OCI-LY1 (cell line): ENCODE data around the gene EWSR1.

Experiments
- H2AFZ ChIP-seq: fragments of 200-600 bp; sonication (generic), shearing (Covaris generic); 2 replicates; pipeline ENCODE4 v1.6.0; 2014; ENCODE audit warnings: antibody characterized with exemption, mild to moderate bottlenecking, low read length
- H3F3A ChIP-seq: fragments of 200-600 bp; sonication (generic), shearing (Covaris generic); 2 replicates; pipeline ENCODE4 v1.6.0; 2014; ENCODE audit warnings: mild to moderate bottlenecking, antibody characterized with exemption, low read length, moderate library complexity; ENCODE audit not compliant: insufficient read depth
- H3K27ac ChIP-seq: fragments of 200-600 bp; sonication (generic); 2 replicates; pipeline ENCODE4 v1.5.1; 2014; ENCODE audit warnings: low read length, mixed run types, mild to moderate bottlenecking, low read depth; ENCODE audit not compliant: poor library complexity, severe bottlenecking
- H3K27me3 ChIP-seq: fragments of 200-600 bp; sonication (generic); 2 replicates; pipeline ENCODE4 v1.6.0; 2014; ENCODE audit warnings: antibody characterized with exemption, mild to moderate bottlenecking, low read length, moderate library complexity; ENCODE audit not compliant: insufficient read depth
- H3K36me3 ChIP-seq: fragments of 200-600 bp; sonication (generic); 2 replicates; pipeline ENCODE4 v1.6.1; 2014; ENCODE audit warnings: mild to moderate bottlenecking, antibody characterized with exemption, low read length, moderate library complexity, mixed read lengths; ENCODE audit not compliant: insufficient read depth
- H3K4me1 ChIP-seq: fragments of 200-600 bp; sonication (generic); 2 replicates; pipeline ENCODE4 v1.5.1; 2014; ENCODE audit warnings: mild to moderate bottlenecking, low read length, moderate library complexity; ENCODE audit not compliant: insufficient read depth, severe bottlenecking
- H3K4me2 ChIP-seq: fragments of 200-600 bp; sonication (generic), shearing (Covaris generic); 2 replicates; pipeline ENCODE4 v1.6.1; 2014; ENCODE audit warnings: low read length
- H3K4me3 ChIP-seq: fragments of 200-600 bp; sonication (generic); 2 replicates; pipeline ENCODE4 v1.5.1; 2014; ENCODE audit warnings: low read length, low read depth, mild to moderate bottlenecking, mixed read lengths; ENCODE audit not compliant: poor library complexity, severe bottlenecking
- H3K79me2 ChIP-seq: fragments of 200-600 bp; shearing (Covaris generic); 2 replicates; pipeline ENCODE4 v1.6.1; 2016; ENCODE audit warnings: mixed run types, low read length, mixed read lengths; ENCODE audit not compliant: insufficient read depth
- H3K9ac ChIP-seq: fragments of 200-600 bp; sonication (generic), shearing (Covaris generic); 2 replicates; pipeline ENCODE4 v1.6.1; 2014; ENCODE audit warnings: mild to moderate bottlenecking, low read length, mixed read lengths
- H3K9me2 ChIP-seq: fragments of 200-600 bp; sonication (generic), shearing (Covaris generic); 2 replicates; pipeline ENCODE4 v1.6.1; 2014; ENCODE audit warnings: low read depth, mild to moderate bottlenecking, low read length, mixed read lengths
- H3K9me3 ChIP-seq: fragments of 200-600 bp; shearing (Covaris generic); 2 replicates; pipeline ENCODE4 v1.6.1; 2014; ENCODE audit warnings: low read length, mixed read lengths
- H4K20me1 ChIP-seq: fragments of 200-600 bp; sonication (generic), shearing (Covaris generic); 2 replicates; pipeline ENCODE4 v1.6.0; 2016; ENCODE audit warnings: mild to moderate bottlenecking, low read length; ENCODE audit not compliant: insufficient read depth
- EZH2 ChIP-seq: fragments of 200-600 bp; sonication (generic), shearing (Covaris generic); IDR thresholded peaks from 2 replicates; pipeline ENCODE4 v1.8.0; 2017; ENCODE audit warnings: borderline replicate concordance, mixed run types, mild to moderate bottlenecking, antibody characterized with exemption, low read length, moderate library complexity, mixed read lengths
- TF ChIP-seq, protein P1 (sequence below): fragments of 200-600 bp; sonication (generic), shearing (Covaris generic); IDR thresholded peaks from 2 replicates; pipeline ENCODE4 v1.5.1; 2017; ENCODE audit warnings: mild to moderate bottlenecking, antibody characterized with exemption, low read length, moderate library complexity, mixed read lengths

EWSR1 gene

DNA sequence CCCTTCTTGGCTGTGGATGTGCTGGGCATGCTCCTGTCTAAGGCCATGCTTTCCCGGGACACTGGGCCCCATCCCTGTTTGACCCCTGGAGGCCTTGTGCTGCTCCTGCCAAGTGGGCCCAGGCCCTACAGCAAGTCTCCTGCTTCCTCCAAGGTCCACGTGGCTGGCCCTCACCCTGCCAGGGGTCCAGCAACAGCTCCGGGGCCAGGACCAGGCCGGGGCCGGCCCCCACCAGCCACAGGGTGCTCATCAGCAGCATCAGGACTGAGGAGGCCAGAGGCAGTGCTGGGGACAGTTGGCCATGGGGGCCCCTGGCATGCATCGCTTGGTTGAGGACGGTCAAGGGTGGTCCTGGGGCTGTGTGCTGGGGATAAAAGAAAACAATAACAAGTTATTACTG, 2.8 kb upstream of the EWSR1 start:
- peaks cover 21% of the 10 kb centered on the region for H3K4me1 ChIP-seq
- no peaks in the 10 kb centered on the region for H3F3A ChIP-seq
- TF ChIP-seq, protein P1, sequence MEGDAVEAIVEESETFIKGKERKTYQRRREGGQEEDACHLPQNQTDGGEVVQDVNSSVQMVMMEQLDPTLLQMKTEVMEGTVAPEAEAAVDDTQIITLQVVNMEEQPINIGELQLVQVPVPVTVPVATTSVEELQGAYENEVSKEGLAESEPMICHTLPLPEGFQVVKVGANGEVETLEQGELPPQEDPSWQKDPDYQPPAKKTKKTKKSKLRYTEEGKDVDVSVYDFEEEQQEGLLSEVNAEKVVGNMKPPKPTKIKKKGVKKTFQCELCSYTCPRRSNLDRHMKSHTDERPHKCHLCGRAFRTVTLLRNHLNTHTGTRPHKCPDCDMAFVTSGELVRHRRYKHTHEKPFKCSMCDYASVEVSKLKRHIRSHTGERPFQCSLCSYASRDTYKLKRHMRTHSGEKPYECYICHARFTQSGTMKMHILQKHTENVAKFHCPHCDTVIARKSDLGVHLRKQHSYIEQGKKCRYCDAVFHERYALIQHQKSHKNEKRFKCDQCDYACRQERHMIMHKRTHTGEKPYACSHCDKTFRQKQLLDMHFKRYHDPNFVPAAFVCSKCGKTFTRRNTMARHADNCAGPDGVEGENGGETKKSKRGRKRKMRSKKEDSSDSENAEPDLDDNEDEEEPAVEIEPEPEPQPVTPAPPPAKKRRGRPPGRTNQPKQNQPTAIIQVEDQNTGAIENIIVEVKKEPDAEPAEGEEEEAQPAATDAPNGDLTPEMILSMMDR: no peak
- no peak for TF ChIP-seq EZH2
- peaks cover 45% of the 10 kb centered on the region for H3K36me3 ChIP-seq
- no peaks in the 10 kb centered on the region for H3K9me2 ChIP-seq
- no peaks in the 10 kb centered on the region for H4K20me1 ChIP-seq
- H3K9ac ChIP-seq: no peak overlapping the region
- no peak overlapping the region for H3K27ac ChIP-seq
- peaks cover 29% of the 10 kb centered on the region for H3K79me2 ChIP-seq
- H2AFZ ChIP-seq: no peak overlapping the region
- no peak overlapping the region for H3K4me2 ChIP-seq
- H3K27me3 ChIP-seq: no peaks in the 10 kb centered on the region
- no peak overlapping the region for H3K4me3 ChIP-seq
- H3K9me3 ChIP-seq: no peaks in the 10 kb centered on the region

DNA sequence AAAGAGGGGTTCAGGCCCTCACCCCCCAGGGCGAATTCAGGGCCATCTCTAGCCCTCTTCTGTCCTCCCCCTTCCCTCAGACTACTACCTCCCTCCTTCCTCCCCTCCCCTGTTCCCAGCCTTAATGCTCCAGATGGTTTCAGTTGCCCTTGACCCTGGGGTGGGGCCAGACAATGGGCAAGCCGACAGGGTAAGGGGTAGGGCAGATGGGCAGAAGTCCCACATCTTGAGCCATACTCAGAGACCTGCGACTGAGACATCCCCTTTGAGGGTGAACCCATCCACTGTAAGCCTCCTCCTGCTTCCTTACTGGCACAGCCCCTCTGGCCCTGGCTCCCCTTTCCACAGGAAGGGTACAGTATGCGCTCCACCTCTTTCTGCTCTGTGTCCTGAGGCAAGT, 2.1 kb upstream of the EWSR1 start:
- Histone ChIP-seq H3K79me2 (peaks cover 35% of the 10 kb centered on the region), H4K20me1 (no peaks in the 10 kb centered on the region), H3K27ac (no peak overlapping the region), H3K9me3 (no peaks in the 10 kb centered on the region), H3K4me2 (peak overlapping the region; percentile 96), H3K4me3 (peak overlapping the region; percentile 97), H3K9me2 (no peaks in the 10 kb centered on the region), H3K27me3 (no peaks in the 10 kb centered on the region), H3K9ac (peak overlapping the region; percentile 98; the same call in 1 of the 2 replicates), H2AFZ (no peak overlapping the region), H3F3A (no peaks in the 10 kb centered on the region), H3K36me3 (peaks cover 49% of the 10 kb centered on the region), H3K4me1 (peaks cover 28% of the 10 kb centered on the region)
- no peak for TF ChIP-seq EZH2
- TF ChIP-seq, protein P1: no peak

DNA sequence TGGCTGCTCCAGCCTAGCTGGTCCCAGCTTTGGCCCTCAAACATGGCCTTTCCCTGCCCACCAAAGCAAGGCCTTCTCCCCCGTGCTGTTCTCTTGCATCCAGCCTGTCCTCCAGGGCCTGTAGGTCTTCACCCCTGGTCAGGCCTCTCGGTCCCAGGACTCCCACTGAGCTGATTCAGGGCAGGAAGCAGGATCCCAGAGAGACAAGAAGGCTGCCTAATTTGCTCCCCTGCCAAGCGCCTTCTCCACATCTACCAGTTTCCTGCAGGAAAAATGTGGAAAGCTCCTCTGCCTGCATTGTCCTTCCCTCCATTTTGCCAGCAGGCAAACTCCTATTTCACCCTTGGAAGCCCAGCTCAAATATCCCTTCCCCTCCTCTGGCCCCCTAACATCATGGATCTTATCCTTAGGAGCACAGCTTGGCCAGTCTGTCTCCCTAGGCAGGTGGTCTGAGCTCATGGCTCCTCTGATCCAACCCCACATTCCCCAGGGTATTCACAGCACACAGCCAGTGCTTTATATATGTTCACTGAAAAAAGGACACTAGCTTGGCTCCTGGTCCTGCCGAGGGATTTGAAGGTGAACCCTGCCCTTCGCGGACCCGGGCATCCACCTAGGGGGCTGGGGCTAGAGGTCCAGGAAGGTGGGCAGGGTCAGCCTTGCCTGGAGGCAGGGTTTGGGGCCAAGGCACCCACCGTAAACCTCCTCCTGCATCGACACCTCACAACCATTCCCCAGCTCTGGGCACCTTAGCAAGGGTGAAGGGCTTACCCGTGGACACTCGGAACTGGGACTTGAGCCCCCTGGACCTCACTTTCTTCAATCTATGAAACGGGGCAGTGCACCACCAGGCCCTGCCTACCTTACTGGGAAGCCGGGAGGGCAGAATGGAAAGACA, 1.3 kb upstream of the EWSR1 start:
- H3K4me2 ChIP-seq: peak overlapping the region; percentile 96
- TF ChIP-seq EZH2: no peak
- TF ChIP-seq, protein P1: no peak
- no peaks in the 10 kb centered on the region for H3K27me3 ChIP-seq
- peaks cover 44% of the 10 kb centered on the region for H3K79me2 ChIP-seq
- peak overlapping the region; percentile 82 for H3K27ac ChIP-seq
- no peaks in the 10 kb centered on the region for H3K9me3 ChIP-seq
- peaks cover 37% of the 10 kb centered on the region for H3K4me1 ChIP-seq
- H3K9ac ChIP-seq: peak overlapping the region; percentile 98
- H3K4me3 ChIP-seq: peak overlapping the region; percentile 97
- H4K20me1 ChIP-seq: no peaks in the 10 kb centered on the region
- H2AFZ ChIP-seq: no peak overlapping the region
- no peaks in the 10 kb centered on the region for H3F3A ChIP-seq
- no peaks in the 10 kb centered on the region for H3K9me2 ChIP-seq
- peaks cover 58% of the 10 kb centered on the region for H3K36me3 ChIP-seq
